KMS-11 (cell line): Measurements from ENCODE around the gene SPTBN5.

Experiments used
- H2AFZ ChIP-seq: fragments of 200-600 bp; sonication (generic); 2 replicates; pipeline ENCODE4 v1.6.1; 2016; ENCODE audit warnings: antibody characterized with exemption, mixed run types, low read depth
- H3K27ac ChIP-seq: fragments of 200-600 bp; sonication (generic); 2 replicates; pipeline ENCODE4 v1.6.1; 2016; ENCODE audit warnings: mild to moderate bottlenecking, mixed run types
- H3K27me3 ChIP-seq: fragments of 200-600 bp; sonication (generic); 2 replicates; pipeline ENCODE4 v1.6.1; 2017; ENCODE audit warnings: mild to moderate bottlenecking, low read depth, mixed run types, moderate library complexity; ENCODE audit not compliant: insufficient read depth
- H3K36me3 ChIP-seq: fragments of 200-600 bp; sonication (generic); 2 replicates; pipeline ENCODE4 v1.6.1; 2017; ENCODE audit warnings: mild to moderate bottlenecking, mixed run types; ENCODE audit not compliant: insufficient read depth
- H3K4me1 ChIP-seq: fragments of 200-600 bp; sonication (generic); 2 replicates; pipeline ENCODE4 v1.6.1; 2016; ENCODE audit warnings: mild to moderate bottlenecking, low read depth, mixed run types; ENCODE audit not compliant: poor library complexity, severe bottlenecking
- H3K4me2 ChIP-seq: fragments of 200-600 bp; sonication (generic); 2 replicates; pipeline ENCODE4 v1.7.0; 2016; ENCODE audit warnings: mild to moderate bottlenecking, mixed run types
- H3K4me3 ChIP-seq: fragments of 200-600 bp; sonication (generic); IDR thresholded peaks from 2 replicates; pipeline ENCODE4 v1.6.1; 2017; ENCODE audit warnings: low read depth, low read length, mixed read lengths; ENCODE audit not compliant: insufficient read depth
- H3K79me2 ChIP-seq: fragments of 200-600 bp; sonication (generic); 2 replicates; pipeline ENCODE4 v1.6.1; 2016; ENCODE audit warnings: low read depth, mixed run types; ENCODE audit not compliant: insufficient read depth
- H3K9ac ChIP-seq: fragments of 200-600 bp; sonication (generic); 2 replicates; pipeline ENCODE4 v1.6.1; 2016; ENCODE audit warnings: mild to moderate bottlenecking, mixed run types
- H4K20me1 ChIP-seq: fragments of 200-600 bp; sonication (generic); 2 replicates; pipeline ENCODE4 v1.6.1; 2016; ENCODE audit warnings: mild to moderate bottlenecking, mixed run types; ENCODE audit not compliant: insufficient read depth
- CTCF ChIP-seq: fragments of 200-600 bp; sonication (generic); conservative IDR thresholded peaks from 2 replicates; pipeline ENCODE4 v1.6.1; 2017; ENCODE audit warnings: low read depth, mild to moderate bottlenecking, antibody characterized with exemption, low read length, moderate library complexity, mixed read lengths

SPTBN5 gene

GRCh38 chr15:41939986-41940385 is 46.1 kb upstream of the SPTBN5 start:
- no peaks in the 10 kb centered on the region for H4K20me1 ChIP-seq
- H3K9ac ChIP-seq: no peak overlapping the region
- H3K4me1 ChIP-seq: peaks cover 18% of the 10 kb centered on the region
- TF ChIP-seq CTCF: no peak
- no peak overlapping the region for H3K4me2 ChIP-seq
- H3K79me2 ChIP-seq: no peaks in the 10 kb centered on the region
- no peak overlapping the region for H3K4me3 ChIP-seq
- H3K27me3 ChIP-seq: no peaks in the 10 kb centered on the region
- H3K36me3 ChIP-seq: no peaks in the 10 kb centered on the region
- no peak overlapping the region for H2AFZ ChIP-seq
- H3K27ac ChIP-seq: no peak overlapping the region

- no peaks in the 10 kb centered on the region for H3K27me3 ChIP-seq
- no peaks in the 10 kb centered on the region for H4K20me1 ChIP-seq
- no peak overlapping the region for H3K4me2 ChIP-seq
- H2AFZ ChIP-seq: no peak overlapping the region
- TF ChIP-seq CTCF: no peak
- no peaks in the 10 kb centered on the region for H3K36me3 ChIP-seq
- H3K27ac ChIP-seq: no peak overlapping the region
- no peak overlapping the region for H3K4me3 ChIP-seq
- H3K9ac ChIP-seq: no peak overlapping the region
- H3K79me2 ChIP-seq: no peaks in the 10 kb centered on the region
- peaks cover 30% of the 10 kb centered on the region for H3K4me1 ChIP-seq
Observed at GRCh38 chr15:41937568-41937923, 43.7 kb upstream of the SPTBN5 start.

- Histone ChIP-seq H3K9ac (no peak overlapping the region), H3K27me3 (no peaks in the 10 kb centered on the region), H4K20me1 (no peaks in the 10 kb centered on the region), H2AFZ (no peak overlapping the region), H3K79me2 (no peaks in the 10 kb centered on the region), H3K27ac (no peak overlapping the region), H3K4me1 (peaks cover 30% of the 10 kb centered on the region), H3K36me3 (no peaks in the 10 kb centered on the region), H3K4me2 (no peak overlapping the region), H3K4me3 (no peak overlapping the region)
- no peak for TF ChIP-seq CTCF
Observed at GRCh38 chr15:41936649-41937567, 43.1 kb upstream of the SPTBN5 start.

- Histone ChIP-seq H3K4me3 (no peak overlapping the region), H3K4me2 (no peak overlapping the region; the same call in 1 of the 2 replicates), H2AFZ (no peak overlapping the region), H3K4me1 (peaks cover 30% of the 10 kb centered on the region), H4K20me1 (no peaks in the 10 kb centered on the region), H3K27me3 (no peaks in the 10 kb centered on the region), H3K36me3 (no peaks in the 10 kb centered on the region), H3K79me2 (no peaks in the 10 kb centered on the region), H3K27ac (peak overlapping the region; percentile 10; the same call in 1 of the 2 replicates), H3K9ac (no peak overlapping the region)
- no peak for TF ChIP-seq CTCF
Observed at GRCh38 chr15:41936155-41936554, 42.3 kb upstream of the SPTBN5 start.
